SHP77 (cell line): ENCODE data around the gene SLC35G2.
"Not testable (repeated sequence)": the region's sequence is repeated elsewhere in the genome, so short reads cannot be mapped to it uniquely, and the experiment has no call there.

Experiments
- DNase-seq, 2 experiments: peaks; one replicate each; lab custom pipeline; 2025; lab: John Stamatoyannopoulos, UW

Gene SLC35G2

DNA sequence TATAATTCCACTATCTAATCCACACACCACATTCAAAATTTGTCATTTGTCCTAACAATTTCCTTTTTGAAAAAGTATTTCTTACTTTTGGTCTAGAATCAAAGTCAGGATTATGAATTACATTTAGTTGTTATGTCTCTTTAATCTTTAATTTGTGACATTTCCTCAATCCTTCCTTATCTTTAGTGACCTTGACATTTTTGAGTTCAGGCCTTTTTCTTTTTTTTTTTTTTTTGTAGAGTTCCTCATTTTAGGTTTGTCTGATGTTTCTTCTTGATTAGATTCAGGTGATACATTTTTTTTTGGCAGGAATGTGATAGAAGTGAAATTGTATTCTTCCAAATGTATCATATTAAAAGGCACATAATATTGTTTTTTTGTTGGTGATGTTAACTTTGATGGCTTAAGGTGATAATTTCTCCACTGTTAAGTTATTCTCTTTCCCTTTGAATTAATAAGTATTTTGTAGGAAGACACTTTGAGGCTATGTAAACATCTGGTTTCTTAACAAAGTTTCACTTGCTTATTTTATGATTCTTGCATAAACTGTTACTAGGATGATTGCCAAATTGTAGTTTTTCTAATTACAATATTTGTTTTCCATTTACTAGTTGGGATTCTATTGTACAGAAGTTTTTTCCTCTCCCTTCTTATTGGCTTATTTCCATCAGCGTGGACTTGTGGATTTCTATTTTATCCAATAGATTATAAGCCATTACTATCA is 16.3 kb downstream of the SLC35G2 start:
- DNase-seq = no peak

DNA sequence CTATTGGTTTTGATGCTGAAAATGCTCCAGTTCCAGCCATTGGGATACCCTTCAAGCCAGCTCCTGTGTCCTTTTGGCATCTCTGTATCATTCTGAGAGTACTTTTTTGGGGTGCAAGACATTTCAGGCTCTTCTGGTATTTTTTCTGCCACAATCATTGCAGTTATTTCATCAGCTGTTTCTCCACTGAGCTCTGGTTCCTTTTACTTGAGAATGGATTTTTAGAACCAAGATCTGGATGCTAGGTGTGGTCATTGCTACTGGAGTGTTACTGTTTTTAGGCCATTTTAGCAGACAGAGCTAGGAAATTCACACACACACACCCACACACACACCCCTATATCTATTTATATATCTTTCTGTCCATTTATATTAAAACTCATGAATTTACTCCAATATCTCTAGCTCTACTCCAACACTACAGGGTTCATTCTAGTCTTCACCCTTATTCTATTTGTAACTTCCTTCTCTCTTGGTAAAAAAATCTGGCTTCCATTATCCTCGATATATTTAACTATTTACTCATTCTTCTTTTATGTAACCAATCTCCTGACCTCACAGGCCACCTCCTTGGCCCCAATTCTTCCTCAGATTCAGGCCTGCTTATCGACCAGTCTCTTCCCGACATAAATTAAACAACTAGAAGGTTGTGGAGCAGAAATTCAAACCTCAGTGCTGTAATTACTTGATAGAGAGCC is 17.0 kb downstream of the SLC35G2 start:
- no peak for DNase-seq

DNA sequence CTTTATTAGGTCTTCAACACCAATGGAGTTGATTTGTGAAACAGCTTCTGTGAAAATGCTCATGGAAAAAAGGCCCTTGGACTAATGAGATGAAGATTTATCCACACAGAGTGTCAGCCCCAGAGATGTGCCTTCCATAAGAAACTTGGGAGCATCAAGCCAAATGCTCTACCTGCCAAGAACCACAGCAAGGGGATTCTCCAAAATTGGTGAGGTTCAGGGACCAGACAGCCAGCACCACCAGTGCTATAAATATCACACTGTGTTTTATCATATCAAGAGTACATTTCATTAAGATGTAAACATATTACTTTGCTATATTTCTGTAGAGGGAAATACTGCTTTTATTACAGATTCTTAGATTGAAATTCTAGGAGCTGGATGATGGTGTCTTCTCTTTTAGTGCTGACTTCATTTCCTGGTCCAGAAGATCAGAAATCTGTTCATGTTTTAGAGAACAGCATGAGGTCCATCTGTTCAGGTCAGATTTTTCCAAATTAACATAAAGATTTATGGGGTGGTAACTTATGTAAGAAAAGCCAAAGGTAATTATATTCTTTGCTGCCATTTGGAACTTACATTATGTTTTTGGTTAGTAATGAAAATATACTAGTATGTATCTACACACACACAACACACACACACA is 17.7 kb downstream of the SLC35G2 start:
- DNase-seq = no peak

DNA sequence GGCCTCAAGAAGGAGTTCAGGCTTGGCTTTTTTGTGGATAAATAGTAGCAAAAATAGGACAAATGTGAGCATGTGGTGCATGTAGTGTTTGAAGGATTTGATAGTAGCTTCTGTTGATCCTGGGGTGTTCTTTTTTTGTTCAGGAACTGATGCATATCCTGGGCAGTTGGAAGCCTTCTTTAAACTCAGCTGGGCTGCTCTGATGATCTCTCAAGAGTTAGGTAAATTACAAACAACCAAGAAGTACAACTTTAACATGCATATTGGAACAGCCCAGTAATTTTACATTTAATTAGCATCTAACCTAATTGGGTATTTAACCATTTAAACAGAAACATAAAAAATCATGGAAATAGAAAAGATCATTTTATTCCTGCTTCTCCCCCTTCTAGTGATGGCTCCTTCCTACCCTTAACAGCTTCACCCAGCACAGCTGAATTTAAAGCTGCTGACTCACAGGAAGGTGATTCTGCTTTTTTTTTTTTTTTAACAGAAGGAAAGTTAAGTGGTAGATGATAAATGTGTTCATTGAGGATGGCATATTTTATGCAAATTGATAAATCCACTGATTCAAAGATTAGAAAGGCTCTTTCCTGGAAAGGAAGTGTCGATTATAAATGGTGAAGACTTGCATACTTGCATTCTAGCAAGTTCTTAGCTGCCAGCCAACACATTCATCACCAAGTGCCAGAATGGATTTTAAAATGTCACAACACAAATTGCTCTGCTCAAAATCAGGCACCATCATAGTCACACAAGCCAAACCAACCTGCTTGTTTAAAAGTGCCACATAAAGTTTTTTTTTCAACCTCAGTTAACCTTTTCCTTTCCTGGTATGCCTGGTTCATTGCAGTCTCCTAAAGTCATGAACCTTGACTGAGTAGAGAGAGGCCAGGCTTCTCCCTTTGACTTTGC is 20.0 kb downstream of the SLC35G2 start:
- DNase-seq = no peak

DNA sequence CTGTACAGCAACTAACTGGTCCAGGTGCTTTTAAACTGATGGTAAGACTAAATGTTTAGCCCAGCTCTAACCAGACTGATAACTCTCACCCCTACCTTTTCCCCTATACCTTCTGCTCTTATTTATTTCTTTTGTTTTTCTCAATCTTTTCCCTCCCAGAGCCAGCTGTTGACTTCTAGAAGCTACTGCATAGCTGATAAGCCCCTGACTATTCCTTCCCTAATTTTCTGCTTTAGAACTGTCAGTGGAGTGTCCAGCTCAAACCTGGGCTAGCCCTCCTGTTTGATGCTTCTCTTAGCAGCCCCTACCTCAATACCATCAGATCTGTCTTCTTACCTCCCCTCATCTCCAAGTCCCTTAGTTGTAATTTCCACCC is 20.6 kb downstream of the SLC35G2 start:
- DNase-seq = no peak

DNA sequence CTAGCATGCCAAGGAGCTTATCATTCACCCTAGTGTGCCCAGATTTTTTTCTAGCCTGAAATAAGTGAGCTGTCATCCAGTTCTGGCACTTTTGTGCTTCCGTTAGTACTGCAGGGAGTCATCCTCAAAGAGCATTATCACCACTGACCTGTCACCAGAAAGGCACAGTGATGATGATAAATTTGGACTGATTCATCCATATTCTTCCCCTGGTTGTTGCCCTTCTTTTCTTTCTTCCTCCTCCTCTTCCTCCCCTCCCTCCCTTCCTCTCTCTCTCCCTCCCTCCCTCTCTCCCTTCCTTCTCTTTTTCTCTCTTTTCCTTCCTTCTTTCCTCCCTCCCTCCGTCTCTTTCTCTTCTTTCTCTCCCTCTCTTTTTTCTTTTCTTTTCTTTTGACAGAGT is 21.3 kb downstream of the SLC35G2 start:
- no peak for DNase-seq

DNA sequence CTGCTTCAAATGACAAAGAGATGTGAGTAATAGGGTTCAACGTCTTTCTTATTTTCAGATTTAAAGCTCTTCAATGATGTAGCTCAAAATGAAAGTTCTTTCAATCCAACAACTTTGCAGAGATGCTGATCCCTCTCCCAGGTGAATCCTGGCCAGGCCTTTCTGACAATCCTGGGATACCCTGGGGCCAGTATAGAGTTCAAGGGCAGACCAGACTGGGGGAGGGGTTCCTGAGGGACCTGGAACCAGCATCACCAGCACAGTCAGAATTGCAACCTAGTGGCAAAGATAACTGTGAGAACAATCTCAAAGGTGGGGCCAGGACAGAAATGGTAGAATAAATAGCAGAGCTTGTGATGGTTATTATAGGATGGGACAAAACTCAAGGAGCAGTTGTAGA is 23.4 kb downstream of the SLC35G2 start:
- DNase-seq = no peak

DNA sequence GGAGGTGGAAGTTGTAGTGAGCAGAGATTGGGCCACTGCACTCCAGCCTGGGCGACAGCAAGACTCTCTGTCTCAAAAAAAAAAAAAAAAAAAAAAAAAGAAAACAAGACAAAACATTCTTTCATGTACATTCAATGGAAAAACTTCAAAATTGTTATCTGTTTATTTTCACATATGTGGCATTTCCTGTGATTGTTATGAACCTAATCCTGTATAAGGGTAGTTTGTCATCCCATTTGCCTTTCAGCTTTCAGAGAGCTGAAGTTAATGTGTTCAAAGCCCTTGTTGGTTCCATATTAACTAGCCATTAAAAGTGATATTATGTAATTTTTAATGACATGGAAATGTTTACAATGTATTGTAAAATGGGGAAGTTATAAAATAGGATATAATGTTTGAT is 25.8 kb downstream of the SLC35G2 start:
- DNase-seq = no peak

DNA sequence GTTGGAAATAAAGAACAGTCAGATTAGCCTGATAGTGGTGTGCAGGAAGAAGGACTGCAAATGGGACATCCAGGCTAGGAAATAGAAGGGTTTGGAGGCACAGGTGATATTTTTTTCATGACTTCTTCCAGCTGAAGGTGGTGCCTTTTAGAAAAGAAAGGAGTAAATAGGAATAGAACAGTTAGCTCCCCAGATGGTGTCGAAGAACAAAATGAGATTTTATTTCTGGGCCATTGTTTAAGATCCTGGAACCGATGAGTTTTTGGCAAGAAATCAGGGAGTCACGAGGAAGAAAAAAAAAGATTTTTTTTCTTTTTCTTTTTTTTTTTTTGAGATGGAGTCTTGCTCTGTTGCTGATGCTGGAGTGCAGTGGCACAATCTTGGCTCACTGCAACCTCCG is 33.3 kb downstream of the SLC35G2 start:
- no peak for DNase-seq

DNA sequence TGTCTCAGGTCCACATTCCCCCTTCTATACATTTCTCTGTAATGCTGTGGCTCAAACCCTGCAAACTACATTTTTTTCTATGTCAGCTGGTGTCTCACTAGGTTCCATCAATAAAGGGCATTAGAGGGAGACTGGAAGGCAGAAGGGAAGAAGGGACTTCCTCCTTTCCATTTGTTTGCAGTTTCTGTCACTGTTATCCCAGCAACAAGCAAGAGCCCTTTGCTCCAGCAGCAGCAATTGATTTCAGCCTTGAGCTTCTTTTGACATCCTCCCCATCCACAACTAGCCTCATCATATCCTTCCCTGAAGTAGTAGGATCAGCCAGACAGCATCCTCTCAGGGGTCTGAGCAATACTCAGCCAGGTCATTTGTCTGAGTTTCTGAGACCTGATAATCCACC is 37.7 kb downstream of the SLC35G2 start:
- no peak for DNase-seq

DNA sequence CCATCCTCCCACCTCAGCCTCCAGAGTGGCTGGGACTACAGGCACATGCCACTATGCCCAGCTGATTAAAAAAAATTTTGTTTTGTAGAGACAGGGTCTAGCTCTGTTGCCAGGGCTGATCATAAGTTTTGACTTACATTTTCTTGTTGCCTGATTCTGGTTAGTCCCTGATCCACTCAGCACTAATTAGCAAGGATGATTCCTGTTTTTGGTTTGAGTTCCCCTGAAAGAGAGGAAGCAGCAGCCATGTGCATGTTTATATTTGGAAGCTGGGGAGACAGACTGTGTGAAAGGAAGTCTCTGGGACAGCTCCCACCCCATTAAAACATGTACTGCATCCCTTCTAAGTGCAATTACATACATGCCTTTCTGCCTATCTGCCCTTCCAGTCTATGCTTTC is 39.5 kb downstream of the SLC35G2 start:
- DNase-seq = no peak

DNA sequence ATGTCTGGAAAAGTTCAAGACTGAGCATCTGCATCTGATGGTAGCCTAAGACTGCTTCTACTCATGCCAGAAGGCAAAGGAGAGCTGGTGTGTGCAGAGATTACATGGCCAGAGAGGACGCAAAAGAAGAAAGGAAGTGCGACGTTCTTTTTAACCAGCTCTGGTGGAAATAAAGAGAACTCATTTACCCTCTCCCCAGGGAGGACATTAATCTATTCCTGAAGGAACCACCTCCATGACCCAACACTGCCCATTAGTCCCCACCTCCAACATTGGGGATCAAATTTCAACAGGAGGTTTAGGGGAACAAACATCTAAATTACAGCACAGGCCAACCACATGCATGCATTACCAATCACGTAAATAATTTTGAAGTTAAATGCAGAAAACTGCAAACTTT is 41.6 kb downstream of the SLC35G2 start:
- no peak for DNase-seq

DNA sequence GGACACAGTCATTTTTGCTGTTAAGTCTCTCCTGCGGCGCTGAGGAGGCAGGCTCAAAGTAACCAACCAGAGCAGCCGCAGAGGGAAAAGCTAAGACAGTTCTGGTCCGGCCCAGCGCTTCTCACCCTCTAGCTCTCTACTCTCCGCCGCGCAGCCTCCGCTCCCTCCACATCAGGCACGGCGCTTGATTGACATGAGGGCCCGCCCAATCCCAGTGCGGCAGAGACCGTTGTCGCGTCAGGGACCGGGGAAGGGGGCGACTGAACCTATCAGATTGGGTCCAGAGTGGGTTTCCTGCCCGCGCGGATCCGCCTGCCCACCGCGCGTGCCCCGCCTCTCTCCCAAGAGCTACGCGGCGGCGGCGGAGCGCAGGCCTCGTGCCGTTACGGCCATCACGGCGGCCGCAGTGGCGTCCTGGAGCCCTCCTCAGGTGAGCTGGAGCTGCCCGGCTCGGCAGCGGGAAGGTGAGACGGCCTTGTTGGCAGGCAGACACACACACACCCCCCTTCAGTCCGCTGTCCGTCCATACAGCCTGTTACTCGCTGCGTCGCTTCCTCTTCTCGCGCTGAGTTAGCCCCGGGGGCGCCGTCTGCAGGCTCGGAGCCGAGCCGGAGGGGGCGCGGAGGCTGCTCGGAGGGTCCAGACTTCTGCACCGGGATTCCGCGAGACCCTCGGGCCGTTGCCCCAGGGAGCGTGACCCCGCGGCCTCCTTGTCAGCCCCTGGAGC is 43.1 kb downstream of the SLC35G2 start, which contains the start of gene NCK1:
TSS of gene NCK1 (plus strand) at position 319 of the 727 bp plus-strand sequence. CDS start 65,794 bp downstream, outside the sequence.
- peak; percentile 96 for DNase-seq

DNA sequence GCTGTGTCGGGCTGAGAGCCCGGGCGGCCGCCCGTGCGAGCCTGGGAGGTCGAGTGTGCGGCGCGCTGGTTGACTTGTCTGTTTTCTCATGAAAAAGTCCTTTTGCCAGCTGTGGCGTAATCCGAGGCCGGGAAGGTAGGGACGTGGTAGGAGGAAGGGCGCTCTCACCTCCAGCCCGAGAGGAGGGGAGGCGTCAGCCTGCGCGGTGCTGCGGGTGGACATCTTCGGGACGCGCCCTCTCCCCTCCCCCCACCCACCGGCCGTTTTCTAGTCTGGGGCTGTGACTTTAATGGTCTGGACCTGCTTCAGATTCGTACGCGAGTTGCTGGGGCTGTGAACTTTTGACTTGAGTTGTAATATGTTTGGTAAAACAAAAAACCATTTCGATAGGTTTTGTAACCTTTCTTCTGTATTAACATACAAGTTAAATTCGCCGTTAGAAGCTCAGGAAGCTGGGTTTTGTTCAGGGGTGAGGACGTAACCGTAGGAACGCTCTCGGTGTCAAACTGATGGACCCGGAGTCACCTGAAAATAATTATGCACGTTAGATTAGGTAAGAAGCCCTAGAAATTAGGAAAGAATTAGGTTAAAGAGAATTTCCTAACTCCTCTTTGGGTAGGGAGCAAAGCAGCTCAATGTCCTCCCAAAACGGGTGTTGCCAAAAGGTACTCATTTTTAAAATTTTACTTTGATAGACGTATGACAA is 43.8 kb downstream of the SLC35G2 start:
- peak; percentile 39 to 68 for DNase-seq

DNA sequence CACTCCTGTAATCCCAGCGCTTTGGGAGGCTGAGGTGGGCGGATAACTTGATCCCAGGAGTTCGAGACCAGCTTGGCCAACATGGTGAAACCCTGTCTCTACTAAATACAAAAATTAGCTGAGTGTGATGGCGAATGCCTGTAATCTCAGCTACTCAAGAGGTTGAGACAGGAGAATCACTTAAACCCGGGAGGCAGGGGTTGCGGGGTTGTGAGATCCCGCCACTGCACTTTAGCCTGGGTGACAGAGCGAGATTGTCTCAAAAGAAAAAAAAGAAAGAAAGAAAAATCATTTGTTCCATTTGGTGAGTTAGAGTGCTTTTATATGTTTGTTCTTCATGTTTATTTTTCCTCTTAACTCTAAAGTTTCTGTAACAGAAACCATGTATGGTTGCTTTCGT is 50.4 kb downstream of the SLC35G2 start:
- no peak for DNase-seq

DNA sequence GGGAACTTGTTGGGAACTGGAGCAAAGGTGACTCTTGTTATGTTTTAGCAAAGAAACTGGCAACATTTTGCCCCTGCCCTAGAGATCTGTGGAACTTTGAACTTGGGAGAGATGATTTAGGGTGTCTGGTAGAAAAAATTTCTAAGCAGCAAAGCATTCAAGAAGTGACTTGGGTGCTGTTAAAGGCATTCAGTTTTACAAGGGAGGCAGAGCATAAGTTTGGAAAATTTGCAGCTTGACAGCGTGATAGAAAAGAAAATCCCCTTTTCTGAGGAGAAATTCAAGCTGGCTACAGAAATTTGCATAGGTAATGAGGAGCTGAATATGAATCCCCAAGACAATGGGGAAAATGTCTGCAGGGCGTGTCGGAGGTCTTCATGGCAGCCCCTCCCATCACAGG is 53.3 kb downstream of the SLC35G2 start:
- DNase-seq = not testable (repeated sequence)

DNA sequence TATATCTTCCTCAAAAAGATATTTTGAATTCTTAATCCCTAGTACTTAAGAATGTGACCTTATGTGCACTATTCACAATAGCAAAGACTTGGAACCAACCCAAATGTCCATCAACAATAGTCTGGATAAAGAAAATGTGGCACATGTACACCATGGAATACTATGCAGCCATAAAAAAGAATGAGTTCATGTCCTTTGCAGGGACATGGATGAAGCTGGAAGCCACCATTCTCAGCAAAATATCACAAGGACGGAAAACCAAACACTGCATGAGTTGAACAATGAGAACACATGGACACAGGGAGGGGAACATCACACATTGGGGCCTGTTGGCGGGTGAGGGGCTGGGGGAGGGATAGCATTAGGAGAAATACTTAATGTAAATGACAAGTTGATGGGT is 60.6 kb downstream of the SLC35G2 start:
- DNase-seq = not testable (repeated sequence)

DNA sequence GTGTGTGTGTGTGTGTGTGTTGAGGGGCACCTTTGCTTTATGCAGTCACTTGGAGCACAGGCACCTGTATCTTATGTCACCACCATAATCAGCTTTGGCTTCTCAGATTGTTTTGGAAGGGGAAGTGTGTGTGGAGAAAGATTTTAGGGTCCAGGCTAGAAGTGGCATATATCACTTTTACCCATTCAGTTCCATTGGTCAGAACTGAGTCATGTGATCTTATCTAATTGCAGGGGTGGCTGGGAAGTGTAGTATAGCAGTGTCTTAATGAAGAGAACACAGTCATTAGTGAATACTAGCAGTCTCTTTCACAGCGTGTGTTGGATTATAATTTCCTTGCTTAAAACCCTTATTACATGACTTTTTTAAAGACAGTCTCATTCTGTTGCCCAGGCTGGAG is 63.6 kb downstream of the SLC35G2 start:
- DNase-seq = no peak

DNA sequence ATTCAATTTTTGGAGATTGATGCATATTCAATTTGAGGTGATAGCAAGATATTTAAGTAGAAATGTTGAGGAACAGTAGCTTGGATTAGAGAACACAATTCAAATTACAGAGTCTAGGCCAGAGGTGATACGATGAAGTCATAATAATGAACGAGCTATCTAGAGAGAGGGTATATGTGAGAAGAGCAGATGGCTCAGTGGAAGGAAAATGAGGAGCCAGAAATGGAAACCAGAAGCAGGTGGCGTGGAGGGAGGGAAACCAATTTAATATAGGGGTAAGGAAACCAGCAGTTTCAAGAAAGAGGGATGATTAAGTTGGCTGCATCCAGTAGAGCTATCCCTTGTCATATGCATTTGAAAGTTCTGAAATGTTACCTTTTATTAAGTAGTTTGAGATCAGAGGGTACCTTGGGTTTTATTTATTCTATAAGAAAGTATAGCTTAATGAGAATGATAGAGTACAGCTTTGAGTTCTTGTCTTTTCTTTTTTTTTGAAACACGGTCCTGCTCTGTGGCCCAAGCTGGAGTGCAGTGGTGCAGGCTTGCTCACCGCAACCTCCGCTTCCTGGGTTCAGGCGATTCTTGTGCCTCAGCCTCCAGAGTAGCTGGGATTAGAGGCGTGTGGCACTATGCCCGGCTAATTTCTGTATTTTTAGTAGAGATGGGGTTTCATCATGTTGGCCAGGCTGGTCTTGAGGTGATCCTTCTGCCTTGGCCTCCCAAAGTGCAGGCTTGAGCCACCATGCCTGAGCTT is 65.2 kb downstream of the SLC35G2 start:
- peak in 1 of 2 experiments; percentile 16 for DNase-seq
